AG08395 (cell line): ENCODE results near the gene TLR9.
A peak's percentile ranks its signal among the peaks of the same experiment; 100 is the strongest.
"Not testable (repeated sequence)": the region's sequence is repeated elsewhere in the genome, so short reads cannot be mapped to it uniquely, and the experiment has no call there.

Source experiments
- DNase-seq: peaks from one replicate; pipeline ENCODE4 v3.0.0; 2012; ENCODE audit warnings: mixed read lengths, low spot score

TLR9 gene, protein sequence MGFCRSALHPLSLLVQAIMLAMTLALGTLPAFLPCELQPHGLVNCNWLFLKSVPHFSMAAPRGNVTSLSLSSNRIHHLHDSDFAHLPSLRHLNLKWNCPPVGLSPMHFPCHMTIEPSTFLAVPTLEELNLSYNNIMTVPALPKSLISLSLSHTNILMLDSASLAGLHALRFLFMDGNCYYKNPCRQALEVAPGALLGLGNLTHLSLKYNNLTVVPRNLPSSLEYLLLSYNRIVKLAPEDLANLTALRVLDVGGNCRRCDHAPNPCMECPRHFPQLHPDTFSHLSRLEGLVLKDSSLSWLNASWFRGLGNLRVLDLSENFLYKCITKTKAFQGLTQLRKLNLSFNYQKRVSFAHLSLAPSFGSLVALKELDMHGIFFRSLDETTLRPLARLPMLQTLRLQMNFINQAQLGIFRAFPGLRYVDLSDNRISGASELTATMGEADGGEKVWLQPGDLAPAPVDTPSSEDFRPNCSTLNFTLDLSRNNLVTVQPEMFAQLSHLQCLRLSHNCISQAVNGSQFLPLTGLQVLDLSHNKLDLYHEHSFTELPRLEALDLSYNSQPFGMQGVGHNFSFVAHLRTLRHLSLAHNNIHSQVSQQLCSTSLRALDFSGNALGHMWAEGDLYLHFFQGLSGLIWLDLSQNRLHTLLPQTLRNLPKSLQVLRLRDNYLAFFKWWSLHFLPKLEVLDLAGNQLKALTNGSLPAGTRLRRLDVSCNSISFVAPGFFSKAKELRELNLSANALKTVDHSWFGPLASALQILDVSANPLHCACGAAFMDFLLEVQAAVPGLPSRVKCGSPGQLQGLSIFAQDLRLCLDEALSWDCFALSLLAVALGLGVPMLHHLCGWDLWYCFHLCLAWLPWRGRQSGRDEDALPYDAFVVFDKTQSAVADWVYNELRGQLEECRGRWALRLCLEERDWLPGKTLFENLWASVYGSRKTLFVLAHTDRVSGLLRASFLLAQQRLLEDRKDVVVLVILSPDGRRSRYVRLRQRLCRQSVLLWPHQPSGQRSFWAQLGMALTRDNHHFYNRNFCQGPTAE

DNA sequence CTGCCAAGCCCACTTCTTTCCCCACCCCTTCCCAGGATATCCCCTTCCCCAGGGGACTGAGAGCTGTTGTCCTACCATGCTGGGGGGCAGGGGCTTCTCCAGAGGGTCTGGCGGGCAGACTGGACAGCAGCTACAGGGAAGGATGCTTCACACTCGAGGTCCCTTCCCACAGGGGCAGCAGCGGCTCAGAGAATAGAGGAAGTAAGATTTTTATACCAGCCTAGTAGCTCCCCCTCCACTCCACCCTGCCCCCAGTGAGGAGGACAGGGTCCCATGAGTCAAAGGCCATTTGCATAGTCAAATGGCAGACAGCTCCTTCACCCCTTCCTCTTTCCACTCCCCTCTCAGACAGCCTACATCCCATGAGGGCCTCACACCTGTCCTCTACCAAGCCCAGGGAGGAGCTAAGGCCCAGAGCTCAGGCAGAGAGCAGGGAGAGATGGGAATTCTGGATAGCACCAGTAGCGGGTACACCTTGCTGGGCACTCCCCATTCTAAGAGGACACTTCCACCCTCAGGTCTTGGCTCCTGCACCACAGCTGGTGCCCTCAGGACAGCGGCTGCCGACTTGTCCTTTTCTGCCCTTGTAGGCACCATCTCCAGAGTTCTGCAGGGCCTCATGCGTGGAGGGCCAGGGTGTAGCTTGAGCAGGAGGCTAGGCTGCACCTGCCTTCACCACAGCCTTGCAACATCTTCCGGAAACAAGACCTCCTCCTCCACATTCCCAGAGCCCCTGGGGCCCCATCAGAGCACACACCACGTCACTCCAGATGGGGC is at the start of gene TLR9:
Gene TLR9 (minus strand): TSS at position 194 of the 777 bp plus-strand sequence. CDS start 116 bp downstream, at position 78.
- DNase-seq, result no peak

DNA sequence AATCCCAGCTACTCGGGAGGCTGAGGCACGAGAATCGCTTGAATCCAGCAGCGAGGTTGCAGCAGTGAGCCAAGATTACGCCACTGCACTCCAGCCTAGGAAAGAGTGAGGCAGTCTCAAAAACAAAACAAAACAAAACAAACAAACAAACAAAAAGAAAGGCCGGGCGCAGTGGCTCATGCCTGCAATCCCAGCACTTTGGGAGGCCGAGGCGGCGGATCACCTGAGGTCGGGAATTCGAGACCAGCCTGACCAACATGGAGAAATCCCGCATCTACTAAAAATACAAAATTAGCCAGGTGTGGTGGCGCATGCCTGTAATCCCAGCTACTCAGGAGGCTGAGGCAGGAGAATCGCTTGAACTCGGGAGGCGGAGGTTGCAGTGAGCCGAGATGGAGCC is 49.3 kb upstream of the TLR9 start:
- DNase-seq, result not testable (repeated sequence)

DNA sequence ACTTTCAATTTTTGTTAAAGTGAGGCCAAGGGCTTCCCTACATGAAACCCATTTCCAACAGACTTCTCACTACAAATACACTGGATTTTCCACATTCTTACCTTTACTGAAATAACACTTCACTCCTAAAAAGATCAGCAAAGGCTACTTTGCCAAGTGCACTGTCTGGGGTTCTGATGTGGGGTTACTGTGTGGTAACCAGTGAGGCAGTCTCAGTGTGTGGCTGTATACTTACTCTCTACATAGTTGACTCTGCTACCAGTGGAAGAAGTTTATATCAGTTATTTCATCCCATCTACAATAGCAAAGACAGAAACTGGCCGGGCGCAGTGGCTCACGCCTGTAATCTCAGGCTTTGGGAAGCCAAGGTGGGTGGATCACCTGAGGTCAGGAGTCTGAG is 47.4 kb upstream of the TLR9 start:
- DNase-seq, result no peak

DNA sequence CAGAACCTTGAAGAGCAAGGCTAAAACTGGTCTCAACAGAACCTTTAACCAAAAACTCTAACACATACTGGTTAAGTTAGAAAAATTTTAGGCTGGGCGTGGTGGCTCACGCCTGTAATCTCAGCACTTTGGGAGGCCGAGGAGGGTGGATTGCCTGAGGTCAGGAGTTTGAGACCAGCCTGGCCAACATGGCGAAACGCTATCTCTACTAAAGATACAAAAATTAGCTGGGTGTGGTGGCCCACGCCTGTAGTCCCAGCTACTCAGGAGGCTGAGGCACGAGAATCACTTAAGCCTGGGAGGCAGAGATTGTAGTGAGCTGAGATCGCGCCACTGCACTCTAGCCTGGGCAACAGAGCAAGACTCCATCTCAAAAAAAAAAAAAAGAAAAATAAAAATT is 46.7 kb upstream of the TLR9 start:
- not testable (repeated sequence) for DNase-seq

DNA sequence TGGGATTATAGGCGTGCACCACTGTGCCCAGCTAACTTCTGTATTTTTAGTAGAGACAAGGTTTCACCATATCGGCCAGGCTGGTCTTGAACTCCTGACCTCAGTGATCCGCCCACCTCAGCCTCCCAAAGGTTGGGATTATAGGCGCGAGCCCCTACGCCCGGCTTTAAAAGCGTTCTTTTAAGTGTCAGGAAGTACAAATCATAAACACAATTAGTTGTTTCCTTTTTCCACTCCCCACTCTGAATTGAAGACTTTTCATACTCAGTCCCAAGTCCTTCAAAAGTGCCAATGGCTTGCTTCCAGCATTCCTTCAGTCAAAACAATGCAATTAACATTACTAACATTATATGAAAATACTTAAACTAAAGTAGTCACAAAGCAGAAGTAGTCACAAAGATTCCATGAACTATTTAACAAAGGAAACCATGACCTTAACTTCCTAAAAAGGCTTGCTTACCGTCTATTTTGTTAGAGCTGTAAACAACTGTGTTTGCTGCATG is 44.9 kb upstream of the TLR9 start:
- DNase-seq, result peak; percentile 35

DNA sequence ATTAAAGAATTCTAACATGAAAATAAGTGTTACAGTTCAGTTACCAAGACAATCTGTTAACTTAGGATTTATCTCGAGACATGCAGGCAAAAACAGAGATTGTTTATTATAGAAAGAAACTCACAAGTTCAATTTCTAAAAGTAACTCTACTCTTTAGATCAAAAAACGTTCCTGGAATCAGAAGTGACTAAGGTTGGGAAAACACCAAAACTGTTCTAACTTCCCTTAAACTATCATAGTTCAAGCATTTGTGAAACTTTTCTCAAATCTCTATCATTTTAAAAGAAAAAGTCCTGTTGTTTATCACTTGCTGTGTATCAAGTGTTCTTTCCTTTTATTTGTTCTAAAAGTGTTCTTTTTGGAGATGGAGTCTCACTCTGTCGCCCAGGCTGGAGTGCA is 44.3 kb upstream of the TLR9 start:
- no peak for DNase-seq

DNA sequence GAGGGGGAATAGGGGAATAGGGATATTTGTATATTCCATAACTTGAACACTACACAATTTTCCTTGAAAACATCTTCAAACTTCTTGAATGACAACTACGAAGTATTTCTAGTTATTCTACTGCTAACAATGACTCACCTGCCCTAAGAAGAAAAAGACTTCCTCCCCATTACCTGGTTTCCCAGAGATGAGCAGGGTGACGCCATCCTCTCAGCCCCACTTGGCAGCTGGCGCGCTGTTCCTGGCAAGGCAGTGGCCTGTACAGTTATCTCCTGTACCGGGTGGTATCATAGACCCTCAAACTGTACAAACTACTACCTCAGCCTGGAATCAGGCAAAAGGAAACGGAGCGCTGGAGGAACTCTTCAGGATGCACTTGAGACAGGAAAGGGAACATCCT is 42.6 kb upstream of the TLR9 start:
- DNase-seq, result no peak

DNA sequence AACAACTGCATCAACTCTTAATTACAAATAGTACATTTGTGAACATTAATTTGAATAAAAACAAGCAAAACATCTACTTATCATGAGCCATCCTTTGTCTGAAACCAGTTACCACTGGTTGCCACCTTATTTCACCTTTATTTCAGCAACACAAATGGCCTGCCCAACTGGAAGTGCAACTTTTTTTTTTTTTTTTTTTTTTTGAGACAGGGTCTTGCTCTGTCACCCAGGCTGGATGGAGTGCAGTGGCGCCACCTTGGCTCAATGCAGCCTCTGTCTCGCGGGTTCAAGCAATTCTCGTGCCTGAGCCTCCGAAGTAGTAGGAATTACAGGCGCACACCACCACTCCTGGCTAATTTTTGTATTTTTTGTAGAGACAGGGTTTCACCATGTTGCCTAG is 39.9 kb upstream of the TLR9 start:
- DNase-seq, result no peak

DNA sequence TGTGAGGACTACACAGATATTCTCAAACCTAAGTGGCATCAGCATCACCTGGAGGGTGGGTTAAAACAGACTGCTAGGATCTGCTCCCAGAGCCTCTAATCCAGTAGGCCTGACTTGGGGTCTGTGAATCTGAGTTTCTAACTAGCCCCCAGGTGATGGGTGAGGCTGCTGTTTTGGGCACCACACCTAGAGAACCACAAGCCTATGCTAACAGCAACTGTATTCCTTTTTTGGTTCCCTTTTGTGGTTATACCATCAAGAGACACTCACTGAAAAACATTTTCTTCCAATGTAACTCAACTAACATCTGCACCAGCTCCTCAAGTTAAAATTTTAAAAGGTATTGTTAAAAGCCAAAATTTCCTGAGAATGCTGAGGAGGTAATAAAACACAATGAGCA is 37.0 kb upstream of the TLR9 start:
- no peak for DNase-seq

DNA sequence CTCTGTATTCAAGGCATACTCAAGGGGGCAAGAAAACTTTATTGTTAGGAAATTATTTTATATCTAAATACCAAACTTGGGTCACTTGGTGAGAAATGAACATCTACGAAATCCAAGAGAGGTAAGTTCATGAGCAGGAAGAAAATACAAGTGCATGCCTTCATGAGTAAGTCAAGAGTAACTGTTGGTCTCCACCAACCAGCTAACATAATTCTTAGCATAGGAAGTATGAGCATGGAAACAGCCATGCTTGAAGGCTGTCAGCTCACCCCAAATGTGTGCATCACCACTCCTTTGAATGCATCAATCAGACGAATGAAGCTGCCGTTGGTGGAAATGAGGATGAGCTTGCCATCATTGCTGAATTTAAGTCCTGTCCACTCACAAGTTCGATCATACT is 34.0 kb upstream of the TLR9 start:
- DNase-seq, result no peak

DNA sequence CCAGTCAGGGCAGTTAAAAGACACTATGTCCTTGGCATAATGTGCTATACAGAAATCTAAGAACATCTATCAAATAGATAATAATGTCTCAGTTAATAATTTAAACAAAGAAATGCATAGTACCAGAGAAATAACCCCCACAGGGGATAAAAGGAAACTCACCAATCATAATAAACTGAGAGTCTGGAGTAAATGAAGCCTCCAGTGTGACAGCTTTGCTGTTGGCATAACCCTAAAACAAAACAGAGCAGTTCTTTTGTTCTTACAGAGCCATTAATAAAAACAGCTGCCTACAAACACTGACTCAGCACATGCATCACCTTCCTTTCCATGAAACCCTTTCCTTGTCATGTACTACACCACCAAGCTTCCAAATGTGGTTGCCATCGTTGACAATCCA is 33.6 kb upstream of the TLR9 start:
- no peak for DNase-seq

DNA sequence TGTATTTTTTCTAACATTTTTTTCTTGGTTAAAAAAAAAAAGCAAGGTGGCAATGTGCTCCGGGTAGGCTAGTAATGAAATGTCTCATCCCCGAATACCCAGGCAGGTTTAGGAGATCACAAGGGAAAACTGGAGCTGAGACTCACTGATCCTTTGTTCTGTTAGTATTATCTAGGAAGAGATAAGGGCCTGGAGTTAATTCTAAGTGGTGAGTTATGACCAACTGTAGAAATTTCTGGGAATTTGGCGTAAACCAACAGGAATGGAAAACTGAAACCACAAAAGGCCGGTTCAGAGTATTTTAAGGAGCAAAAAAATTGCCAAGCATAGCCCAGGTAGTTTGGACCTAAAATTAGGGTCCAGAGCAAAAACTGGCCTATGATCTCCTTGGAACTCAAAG is 32.5 kb upstream of the TLR9 start:
- DNase-seq, result no peak

DNA sequence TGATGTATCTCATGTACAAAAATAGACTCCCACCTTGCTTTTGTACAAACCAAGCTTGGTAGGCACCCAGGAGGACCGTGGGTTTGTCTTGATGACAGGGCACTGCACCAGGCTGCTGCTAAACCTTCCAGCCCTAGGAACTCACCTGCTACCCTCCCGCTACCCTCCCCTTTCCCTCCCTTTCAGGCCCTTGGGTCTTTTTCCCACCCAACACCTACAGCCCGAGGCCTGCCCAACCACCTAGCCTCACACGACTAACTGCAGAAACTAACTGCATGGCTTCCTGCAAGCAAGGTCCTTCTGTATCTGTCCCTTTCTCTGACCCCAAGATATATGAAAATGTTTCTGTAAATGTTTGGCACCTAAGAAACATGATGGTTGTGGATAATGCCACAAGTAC is 31.2 kb upstream of the TLR9 start:
- DNase-seq, result no peak

DNA sequence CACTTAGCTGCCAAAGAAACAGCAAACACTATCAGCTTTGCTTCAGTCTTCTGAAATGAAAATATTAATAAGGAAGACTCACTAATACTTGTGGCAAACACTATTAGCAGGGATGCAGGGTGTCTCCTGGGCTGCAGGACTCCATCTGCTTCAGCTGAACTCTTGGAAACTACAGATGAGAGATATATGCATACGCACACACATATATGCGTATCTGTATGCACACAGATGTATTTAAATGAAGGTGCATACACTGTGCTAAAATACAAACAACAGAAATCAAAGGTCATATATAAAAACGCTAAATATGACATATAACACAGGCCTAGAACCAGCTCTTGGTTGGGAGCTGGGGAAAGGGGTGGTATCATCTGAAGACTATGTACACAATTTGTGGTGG is 30.7 kb upstream of the TLR9 start:
- no peak for DNase-seq

DNA sequence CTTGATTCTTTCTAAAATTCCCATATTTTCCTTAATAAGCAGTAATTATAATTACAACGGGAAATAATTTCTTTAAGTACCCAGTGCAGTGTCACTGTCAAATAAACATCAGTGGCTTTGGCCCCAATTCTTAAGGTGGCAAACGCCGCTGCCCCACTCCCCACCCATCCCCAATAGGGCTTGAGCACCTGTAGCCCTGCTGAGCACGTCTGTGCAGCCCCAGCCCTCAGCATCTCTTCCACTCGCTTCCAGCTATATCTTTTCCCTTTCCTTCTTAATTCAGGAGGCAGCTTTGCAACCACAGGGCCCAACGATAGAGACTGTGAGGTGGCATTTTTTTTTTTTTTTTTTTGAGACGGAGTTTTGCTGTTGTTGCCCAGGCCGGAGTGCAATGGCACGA is 29.2 kb upstream of the TLR9 start:
- no peak for DNase-seq

DNA sequence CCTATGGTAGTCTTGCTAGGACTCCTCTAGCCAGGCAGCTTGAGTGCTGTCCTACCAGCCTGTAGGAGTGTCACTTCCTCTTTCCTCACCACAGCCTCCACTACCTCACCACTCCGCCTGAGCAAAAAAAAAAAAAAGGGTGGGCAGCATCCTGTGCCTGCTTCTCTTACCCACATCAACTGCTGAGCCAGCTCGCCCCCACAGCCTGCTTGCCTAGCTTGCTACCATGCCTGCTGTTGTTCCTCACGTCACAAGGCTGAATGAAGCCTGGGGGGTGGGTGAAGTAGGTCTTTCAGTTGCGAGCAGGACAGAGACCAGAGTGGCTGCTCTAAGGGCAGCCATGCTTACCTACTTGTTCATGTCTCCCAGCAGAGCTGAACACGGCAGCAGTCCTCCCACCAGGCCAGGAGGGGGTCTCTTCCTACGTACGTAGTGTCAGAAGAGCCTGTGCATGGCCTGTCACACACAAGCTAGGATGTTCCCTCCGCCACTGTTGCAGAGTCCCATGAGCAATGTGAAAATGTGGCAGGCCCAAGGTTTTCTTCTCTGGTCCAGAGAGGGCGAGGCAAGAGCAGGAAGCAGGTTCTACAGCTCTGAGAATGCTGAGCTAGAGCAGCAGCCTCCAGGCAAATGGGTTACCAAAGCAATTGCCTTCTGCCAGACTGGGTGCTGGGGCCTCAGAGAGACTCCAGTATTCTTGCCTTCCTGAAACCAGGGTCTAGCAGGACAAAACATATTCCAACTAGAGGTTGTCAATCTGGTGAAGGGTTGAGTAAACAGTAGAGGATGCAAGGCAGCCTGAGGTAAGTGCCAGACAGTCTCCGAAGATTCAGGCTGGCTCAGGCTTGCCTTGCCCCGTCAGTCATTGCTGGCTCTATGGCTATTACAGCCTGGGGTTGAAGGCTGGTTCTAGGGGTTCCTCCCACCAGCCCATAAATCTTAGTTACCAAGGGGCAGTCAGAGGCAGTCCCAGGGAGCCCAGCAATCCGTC is 28.2 kb upstream of the TLR9 start:
- DNase-seq, result no peak

DNA sequence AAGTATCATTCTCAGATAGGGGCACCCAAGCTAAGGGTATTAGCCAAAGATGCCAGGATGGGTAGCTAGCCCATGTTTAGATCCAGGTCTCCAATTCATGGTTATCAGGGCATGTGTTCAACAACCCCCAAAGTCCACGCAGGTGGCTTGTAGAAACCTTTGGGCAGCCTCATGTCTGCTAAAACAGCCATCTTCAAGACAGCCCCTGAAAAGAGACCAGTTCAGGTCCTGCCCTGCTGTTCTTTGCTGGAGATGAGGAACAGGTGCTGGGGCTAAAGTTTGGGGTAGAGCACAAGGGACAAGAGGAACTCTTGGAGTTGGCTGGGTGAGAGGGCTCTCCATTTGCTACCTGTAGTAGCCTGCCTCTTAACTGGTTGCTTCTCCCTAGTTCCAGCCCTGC is 24.7 kb upstream of the TLR9 start:
- no peak for DNase-seq

DNA sequence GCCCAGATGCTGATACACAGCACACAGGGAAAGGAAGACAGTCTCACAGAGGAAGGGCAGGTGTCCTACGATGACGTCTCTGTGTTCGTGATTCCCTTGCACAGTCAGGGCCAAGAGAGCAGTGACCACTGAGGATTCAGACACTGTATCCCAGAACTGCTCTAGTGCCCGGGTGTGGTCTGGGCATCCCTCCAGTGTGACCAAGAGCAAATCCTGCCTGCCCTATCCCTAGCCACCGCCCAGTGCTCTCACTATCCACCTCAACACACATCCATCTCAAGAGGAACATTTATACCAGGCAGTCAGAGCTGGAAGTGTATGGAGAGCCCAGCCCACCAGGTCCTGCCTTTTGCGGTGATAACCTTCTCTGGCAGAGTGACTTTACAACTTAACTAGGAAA is 24.2 kb upstream of the TLR9 start:
- DNase-seq, result no peak

DNA sequence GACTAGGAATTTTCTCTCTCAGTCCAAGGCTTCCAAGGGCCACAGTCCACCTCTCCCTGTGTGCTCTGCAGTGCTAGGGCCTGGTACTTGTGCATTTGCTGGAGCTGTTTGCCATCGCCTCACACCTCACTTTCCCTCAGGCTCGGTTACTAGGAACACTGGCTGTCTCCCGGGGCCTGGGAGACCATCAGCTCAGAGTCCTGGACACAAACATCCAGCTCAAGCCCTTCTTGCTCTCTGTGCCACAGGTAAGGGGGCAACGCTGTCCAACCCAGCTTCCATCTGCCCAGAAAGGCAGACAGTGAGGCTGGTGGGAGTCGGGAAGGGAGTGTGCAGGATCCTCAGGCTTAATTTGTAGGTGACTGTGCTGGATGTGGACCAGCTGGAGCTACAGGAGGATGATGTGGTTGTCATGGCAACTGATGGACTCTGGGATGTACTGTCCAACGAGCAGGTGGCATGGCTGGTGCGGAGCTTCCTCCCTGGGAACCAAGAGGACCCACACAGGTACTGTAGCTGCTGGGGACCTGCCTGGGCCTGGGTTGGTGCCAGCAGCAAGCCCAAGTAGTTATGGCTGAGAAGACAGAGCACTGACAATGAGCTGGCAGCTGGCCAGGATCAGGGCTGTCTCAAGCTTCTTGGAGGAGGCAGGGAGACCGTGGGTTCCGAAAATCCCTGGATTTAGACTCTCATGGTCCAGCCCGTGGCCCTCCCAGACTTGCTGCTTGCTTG is 23.5 kb upstream of the TLR9 start:
- DNase-seq, result no peak

DNA sequence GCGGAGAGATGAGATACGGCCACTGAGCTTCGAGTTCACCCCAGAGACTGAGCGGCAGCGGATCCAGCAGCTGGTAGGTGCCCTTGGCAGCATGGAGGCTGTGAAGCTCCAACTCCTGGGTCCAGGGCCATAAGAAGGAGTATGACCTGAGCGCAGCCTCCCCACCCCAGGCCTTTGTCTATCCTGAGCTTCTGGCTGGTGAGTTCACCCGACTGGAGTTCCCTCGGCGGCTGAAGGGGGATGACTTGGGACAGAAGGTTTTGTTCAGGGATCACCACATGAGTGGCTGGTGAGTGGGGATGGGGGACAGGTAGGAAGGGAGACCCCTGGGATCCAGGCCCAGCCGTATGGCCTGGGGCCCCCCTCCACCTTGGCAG is 22.7 kb upstream of the TLR9 start:
- no peak for DNase-seq
